ENCODE results near the gene ZNF831.

DNA sequence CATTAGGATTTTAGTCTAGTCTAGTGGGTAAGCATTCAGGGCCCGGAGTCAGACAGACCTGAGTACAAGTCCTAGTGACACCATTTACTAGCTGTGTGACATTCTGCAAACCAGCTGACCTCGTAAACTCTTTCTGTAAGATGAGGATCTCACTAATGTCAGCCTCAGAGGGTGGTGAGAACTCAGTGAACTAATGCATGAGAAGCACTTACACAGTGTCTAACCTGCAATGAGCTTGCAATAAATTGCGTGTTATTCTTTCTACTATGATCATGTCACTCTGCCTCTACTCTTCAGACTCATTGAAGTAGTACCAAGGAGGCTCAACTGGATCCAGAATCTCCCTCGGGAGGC, 41.1 kb upstream of the ZNF831 start:
- TF ChIP-seq POLR2AphosphoS5 (IDR thresholded peaks at IDR 0.05; ENCODE audit: low read depth, low read length): no peak
- TF ChIP-seq POLR2A (IDR thresholded peaks at IDR 0.05; ENCODE audit: low read depth, low read length): no peak
